SU-DHL-6 (cell line): ENCODE results near the gene MEX3D.

Experiments used
- CTCF ChIP-seq: fragments of 200-600 bp; sonication (generic); IDR thresholded peaks from one replicate; pipeline ENCODE4 v1.5.1; 2017; ENCODE audit warnings: antibody characterized with exemption, mild to moderate bottlenecking, low read length, moderate library complexity; ENCODE audit not compliant: insufficient read depth, poor library complexity, severe bottlenecking
- EZH2phosphoT487 ChIP-seq: fragments of 200-600 bp; sonication (generic), shearing (Covaris generic); conservative IDR thresholded peaks from 2 replicates; pipeline ENCODE4 v1.6.1; 2018; ENCODE audit warnings: mild to moderate bottlenecking, antibody characterized with exemption, low read length, moderate library complexity, mixed read lengths

GRCh38 chr19:1592024-1592754 lies 24.1 kb upstream of the MEX3D start:
- TF ChIP-seq CTCF (no peak), EZH2phosphoT487 (no peak)
